GM12878 (cell line): ENCODE results near the gene HPS3. TPM values are rescaled to one million over a fixed set of nuclear protein-coding genes. Genes with fewer than 3 reads are reported as not detected.

Source experiments
- ATAC-seq: fragments of 200-7000 bp; cut with Tn5 transposase; 3 replicates; pipeline ENCODE4 v1.9.1; 2020; ENCODE audit warnings: mild to moderate bottlenecking, moderate library complexity
- BruUV-seq: library from RNA; stranded (reverse); fragments of 400-500 nt; replicated peaks from 2 replicates; lab custom pipeline; 2021; lab: Mats Ljungman, UMichigan
- CTCF ChIA-PET: fragments of 300-600 bp; sonication (Branson Sonifier 250); formaldehyde crosslinking; extraction: SDS; loops from one replicate; lab custom pipeline; 2021; ENCODE audit warnings: inconsistent platforms; lab: Yijun Ruan, JAX
- POLR2A ChIA-PET: fragments of 350-600 bp; formaldehyde crosslinking; extraction: SDS; loops from one replicate; lab custom pipeline; 2021; ENCODE audit warnings: inconsistent platforms; lab: Charles Lee
- RAD21 ChIA-PET: fragments of 300-600 bp; sonication (Branson Sonifier 250); formaldehyde crosslinking; loops from one replicate; lab custom pipeline; 2023; ENCODE audit warnings: antibody characterized with exemption; ENCODE audit not compliant: unreplicated experiment; lab: Charles Lee
- SMC1A ChIA-PET: fragments of 300-600 bp; sonication (Branson Sonifier 250); formaldehyde crosslinking; loops from one replicate; lab custom pipeline; 2023; ENCODE audit not compliant: unreplicated experiment, uncharacterized antibody; lab: Charles Lee
- DNase-seq: peaks from one replicate; pipeline ENCODE4 v3.0.0-alpha.2; 2011; ENCODE audit warnings: low read depth, low spot score
- FAIRE-seq: peaks from 3 replicates; lab custom pipeline; 2011; peaks lifted over from hg19 to GRCh38; lab: Jason Lieb, UNC
- H2AFZ ChIP-seq: 2 replicates; pipeline ENCODE4 v1.6.0; 2011; ENCODE audit warnings: low read depth, low read length, control low read depth; ENCODE audit not compliant: control insufficient read depth
- H3K27ac ChIP-seq: 2 replicates; pipeline ENCODE4 v1.5.1; 2011; ENCODE audit warnings: control low read depth; ENCODE audit not compliant: control insufficient read depth, insufficient read depth
- H3K27me3 ChIP-seq, 2 experiments: replicated peaks in 1 of 2; 2 replicates each; pipeline versions ENCODE4 v1.6.0 to v1.6.1; 2011; ENCODE audit warnings: low read length in 1 of 2; ENCODE audit not compliant: control insufficient read depth in 2 of 2, insufficient read depth in 2 of 2
- H3K36me3 ChIP-seq, 2 experiments: 2 replicates each; pipeline ENCODE4 v1.5.1; 2011; ENCODE audit warnings: low read length in 1 of 2; ENCODE audit not compliant: control insufficient read depth in 2 of 2, insufficient read depth in 2 of 2
- H3K4me1 ChIP-seq: 2 replicates; pipeline ENCODE4 v1.6.1; 2011; ENCODE audit warnings: mild to moderate bottlenecking, low read length, moderate library complexity, mixed read lengths; ENCODE audit not compliant: control insufficient read depth, insufficient read depth
- H3K4me2 ChIP-seq: 2 replicates; pipeline ENCODE4 v1.6.0; 2011; ENCODE audit warnings: control low read depth; ENCODE audit not compliant: control insufficient read depth, insufficient read depth
- H3K4me3 ChIP-seq: fragments of 200-600 bp; sonication (generic); 2 replicates; pipeline ENCODE4 v1.5.1; 2016
- H3K79me2 ChIP-seq: 2 replicates; pipeline ENCODE4 v1.6.0; 2011; ENCODE audit warnings: low read length; ENCODE audit not compliant: control insufficient read depth, insufficient read depth
- H3K9ac ChIP-seq: 2 replicates; pipeline ENCODE4 v1.8.0; 2011; ENCODE audit warnings: low read length, control low read depth, mixed read lengths; ENCODE audit not compliant: control insufficient read depth, insufficient read depth
- H3K9me3 ChIP-seq: replicated peaks from 3 replicates; pipeline ENCODE4 v1.5.1; 2011; ENCODE audit warnings: mild to moderate bottlenecking, low read length; ENCODE audit not compliant: control insufficient read depth, insufficient read depth
- H4K20me1 ChIP-seq: 2 replicates; pipeline ENCODE4 v1.6.0; 2011; ENCODE audit not compliant: control insufficient read depth, insufficient read depth
- KAT2A ChIP-seq: conservative IDR thresholded peaks from 2 replicates; pipeline ENCODE4 v1.6.1; 2011; ENCODE audit warnings: low read depth, low read length; ENCODE audit not compliant: control insufficient read depth
- ZZZ3 ChIP-seq: IDR thresholded peaks from 2 replicates; pipeline ENCODE4 v1.6.1; 2011; ENCODE audit warnings: low read depth; ENCODE audit not compliant: control insufficient read depth, insufficient read length
- WGBS: methylation state at CpG from one replicate; pipeline ENCODE4 v1.1.6; 2016; ENCODE audit warnings: low lambda C conversion rate; ENCODE audit not compliant: insufficient replicate concordance, insufficient coverage; ENCODE audit errors: missing lambda C conversion rate; 5-methylcytosine and 5-hydroxymethylcytosine counted together
- in situ Hi-C: fragments of 300-500 bp; cut with MboI; formaldehyde crosslinking; loops from 9 replicates; pipeline ENCODE4 v1.14.3; 2018; ENCODE audit warnings: mixed read lengths
- intact Hi-C: fragments of 100-400 bp; cut with micrococcal nuclease; formaldehyde crosslinking; loops from one replicate; pipeline ENCODE4 v1.14.2; 2022; ENCODE audit not compliant: unreplicated experiment
- polyA plus RNA-seq, 11 experiments: library from polyadenylated mRNA; depleted of rRNA in 4 of 11; unstranded in 6 of 11; stranded (reverse) in 5 of 11; fragments of >200 nt; fragmentation: Nextera tagmentation in 4 of 11; fragmentation: Illumina TruSeq in 1 of 11; extraction: Ambion mirVana in 4 of 11; extraction: Trizol in 1 of 11; gene quantifications; 1 replicate in 1 of 11; 2 replicates in 10 of 11; pipeline versions ENCODE4 v1.2.1 to v1.2.3, GENCODE V29; 2011 to 2016; ENCODE audit warnings: inconsistent platforms in 2 of 11, missing spikeins in 2 of 11, low read depth in 1 of 11
- total RNA-seq, 4 experiments: library from RNA; depleted of rRNA in 3 of 4; stranded (reverse); fragments of >200 nt in 3 of 4; fragmentation: Illumina TruSeq in 1 of 4; extraction: Trizol in 1 of 4; gene quantifications; 2 replicates each; pipeline versions ENCODE4 v1.2.1 to v1.2.3, GENCODE V29; 2013 to 2021
- TF ChIP-seq, protein P1 (sequence below): fragments of 450-650 bp; IDR thresholded peaks from 2 replicates; pipeline ENCODE4 v1.6.1; 2016; ENCODE audit warnings: mild to moderate bottlenecking, moderate library complexity, borderline replicate concordance
- TF ChIP-seq, protein P2 (sequence below): IDR thresholded peaks from 2 replicates; pipeline ENCODE4 v1.6.1; 2011; ENCODE audit warnings: borderline replicate concordance, low read depth, mild to moderate bottlenecking, moderate library complexity, low read length; ENCODE audit not compliant: insufficient read depth, poor library complexity, severe bottlenecking

The HPS3 gene
- total and polyA plus RNA-seq, 10 of the 15 experiments (the other 5 are each of a cell fraction or from before 2014, with no cell fraction given) = 2.7 to 26.5 (median 14.8) TPM

- no peak overlapping the region for H3K4me2 ChIP-seq
- H3K27ac ChIP-seq = no peak overlapping the region
- no peaks in the 10 kb centered on the region for H3K27me3 ChIP-seq
- ChIA-PET CTCF (interaction anchor here (0.7 kb wide), 1 partner anchor 160 kb away, joined by 4 read pairs; no protein-coding TSS in a partner anchor), POLR2A (interaction anchor here (0.6 kb wide), 1 partner anchor 1758 kb away, joined by 5 read pairs; no protein-coding TSS in a partner anchor), SMC1A (interaction anchor here (1.0 to 1.5 kb wide), 2 partner anchors 158 to 160 kb away, joined by 3 read pairs; no protein-coding TSS in a partner anchor), RAD21 (no interaction called here)
- BruUV-seq = no TSS peak
- no peak overlapping the region for H2AFZ ChIP-seq
- DNase-seq (no peak), FAIRE-seq (no peak), ATAC-seq (no peak)
- no peak overlapping the region for H3K9ac ChIP-seq
- intact Hi-C loops = loop anchor here (5.0 kb wide), 1 partner anchor 253 kb away; no protein-coding TSS in a partner anchor
- H3K4me3 ChIP-seq = no peak overlapping the region
- no peaks in the 10 kb centered on the region for H4K20me1 ChIP-seq
- no peaks in the 10 kb centered on the region for H3K9me3 ChIP-seq
- WGBS = 60% methylated on average over 5 of the region's 5 CpGs
- in situ Hi-C loops = loop anchor here (5.0 kb wide), 1 partner anchor 157 kb away; no protein-coding TSS in a partner anchor
- H3K4me1 ChIP-seq = no peaks in the 10 kb centered on the region
- TF ChIP-seq, protein P1, sequence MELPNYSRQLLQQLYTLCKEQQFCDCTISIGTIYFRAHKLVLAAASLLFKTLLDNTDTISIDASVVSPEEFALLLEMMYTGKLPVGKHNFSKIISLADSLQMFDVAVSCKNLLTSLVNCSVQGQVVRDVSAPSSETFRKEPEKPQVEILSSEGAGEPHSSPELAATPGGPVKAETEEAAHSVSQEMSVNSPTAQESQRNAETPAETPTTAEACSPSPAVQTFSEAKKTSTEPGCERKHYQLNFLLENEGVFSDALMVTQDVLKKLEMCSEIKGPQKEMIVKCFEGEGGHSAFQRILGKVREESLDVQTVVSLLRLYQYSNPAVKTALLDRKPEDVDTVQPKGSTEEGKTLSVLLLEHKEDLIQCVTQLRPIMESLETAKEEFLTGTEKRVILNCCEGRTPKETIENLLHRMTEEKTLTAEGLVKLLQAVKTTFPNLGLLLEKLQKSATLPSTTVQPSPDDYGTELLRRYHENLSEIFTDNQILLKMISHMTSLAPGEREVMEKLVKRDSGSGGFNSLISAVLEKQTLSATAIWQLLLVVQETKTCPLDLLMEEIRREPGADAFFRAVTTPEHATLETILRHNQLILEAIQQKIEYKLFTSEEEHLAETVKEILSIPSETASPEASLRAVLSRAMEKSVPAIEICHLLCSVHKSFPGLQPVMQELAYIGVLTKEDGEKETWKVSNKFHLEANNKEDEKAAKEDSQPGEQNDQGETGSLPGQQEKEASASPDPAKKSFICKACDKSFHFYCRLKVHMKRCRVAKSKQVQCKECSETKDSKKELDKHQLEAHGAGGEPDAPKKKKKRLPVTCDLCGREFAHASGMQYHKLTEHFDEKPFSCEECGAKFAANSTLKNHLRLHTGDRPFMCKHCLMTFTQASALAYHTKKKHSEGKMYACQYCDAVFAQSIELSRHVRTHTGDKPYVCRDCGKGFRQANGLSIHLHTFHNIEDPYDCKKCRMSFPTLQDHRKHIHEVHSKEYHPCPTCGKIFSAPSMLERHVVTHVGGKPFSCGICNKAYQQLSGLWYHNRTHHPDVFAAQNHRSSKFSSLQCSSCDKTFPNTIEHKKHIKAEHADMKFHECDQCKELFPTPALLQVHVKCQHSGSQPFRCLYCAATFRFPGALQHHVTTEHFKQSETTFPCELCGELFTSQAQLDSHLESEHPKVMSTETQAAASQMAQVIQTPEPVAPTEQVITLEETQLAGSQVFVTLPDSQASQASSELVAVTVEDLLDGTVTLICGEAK = no peak
- no peak for TF ChIP-seq KAT2A
- no peak for TF ChIP-seq ZZZ3
- TF ChIP-seq, protein P2, sequence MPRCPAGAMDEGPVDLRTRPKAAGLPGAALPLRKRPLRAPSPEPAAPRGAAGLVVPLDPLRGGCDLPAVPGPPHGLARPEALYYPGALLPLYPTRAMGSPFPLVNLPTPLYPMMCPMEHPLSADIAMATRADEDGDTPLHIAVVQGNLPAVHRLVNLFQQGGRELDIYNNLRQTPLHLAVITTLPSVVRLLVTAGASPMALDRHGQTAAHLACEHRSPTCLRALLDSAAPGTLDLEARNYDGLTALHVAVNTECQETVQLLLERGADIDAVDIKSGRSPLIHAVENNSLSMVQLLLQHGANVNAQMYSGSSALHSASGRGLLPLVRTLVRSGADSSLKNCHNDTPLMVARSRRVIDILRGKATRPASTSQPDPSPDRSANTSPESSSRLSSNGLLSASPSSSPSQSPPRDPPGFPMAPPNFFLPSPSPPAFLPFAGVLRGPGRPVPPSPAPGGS = no peak
- H3K36me3 ChIP-seq = no peaks in the 10 kb centered on the region
- H3K79me2 ChIP-seq = no peaks in the 10 kb centered on the region
Measured at GRCh38 chr3:149115114-149115513, 14.3 kb upstream of the HPS3 start.
